ENCODE results near the gene KAZALD1. TPM values are rescaled to one million over a fixed set of nuclear protein-coding genes. Genes with fewer than 3 reads are reported as not detected.

KAZALD1 gene
- polyA plus RNA-seq, 2 of the 4 experiments (the other 2 are of a cell fraction), result 4.3 to 4.5 TPM

GRCh38 chr10:101042118-101042517, 19.7 kb upstream of the KAZALD1 start:
- TF ChIP-seq KDM5A (IDR thresholded peaks at IDR 0.05) (no peak), PBX3 (IDR thresholded peaks at IDR 0.05) (no peak), MYC (IDR thresholded peaks at IDR 0.05; ENCODE audit: borderline replicate concordance, low read length) (no peak), MAFK (IDR thresholded peaks at IDR 0.05; ENCODE audit: partially characterized antibody) (peak; percentile 43)
- TF ChIP-seq, protein P1, sequence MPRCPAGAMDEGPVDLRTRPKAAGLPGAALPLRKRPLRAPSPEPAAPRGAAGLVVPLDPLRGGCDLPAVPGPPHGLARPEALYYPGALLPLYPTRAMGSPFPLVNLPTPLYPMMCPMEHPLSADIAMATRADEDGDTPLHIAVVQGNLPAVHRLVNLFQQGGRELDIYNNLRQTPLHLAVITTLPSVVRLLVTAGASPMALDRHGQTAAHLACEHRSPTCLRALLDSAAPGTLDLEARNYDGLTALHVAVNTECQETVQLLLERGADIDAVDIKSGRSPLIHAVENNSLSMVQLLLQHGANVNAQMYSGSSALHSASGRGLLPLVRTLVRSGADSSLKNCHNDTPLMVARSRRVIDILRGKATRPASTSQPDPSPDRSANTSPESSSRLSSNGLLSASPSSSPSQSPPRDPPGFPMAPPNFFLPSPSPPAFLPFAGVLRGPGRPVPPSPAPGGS (IDR thresholded peaks at IDR 0.05), result no peak
- DNase-seq (ENCODE audit: low read depth in 1 of 2, low spot score in 1 of 2), result no peak
- ChIA-PET CTCF (interaction anchor here (0.7 to 59.3 kb wide), 15 partner anchors 9 to 172 kb away, joined by 3 to 2364 read pairs (median 6); partner anchors contain the start of genes KAZALD1, LZTS2, PDZD7 and SFXN3), POLR2A (interaction anchor here (0.7 to 3.4 kb wide), 9 partner anchors 10 to 171 kb away, joined by 3 to 39 read pairs (median 9); partner anchors contain the start of genes KAZALD1, PDZD7 and SFXN3)
- H3K4me1 ChIP-seq, result peaks cover 24% of the 10 kb centered on the region
- peak overlapping the region; percentile 83 to 93 for H3K27ac ChIP-seq
- FAIRE-seq, result no peak
- H3K9me3 ChIP-seq, result no peaks in the 10 kb centered on the region
- 86% methylated on average over 4 of the region's 4 CpGs for WGBS (ENCODE audit: missing lambda C conversion rate)
- H3K4me2 ChIP-seq, result peak overlapping the region; percentile 78
- peak overlapping the region; percentile 47 for H3K4me3 ChIP-seq
- ATAC-seq, result no peak

- FAIRE-seq, result peak; percentile 84
- H3K4me3 ChIP-seq, result peak overlapping the region; percentile 47
- 11% methylated on average over 33 of the region's 40 CpGs for WGBS (ENCODE audit: missing lambda C conversion rate)
- H3K4me1 ChIP-seq, result peaks cover 24% of the 10 kb centered on the region
- H3K27ac ChIP-seq, result peak overlapping the region; percentile 83 to 93
- no peaks in the 10 kb centered on the region for H3K9me3 ChIP-seq
- ChIA-PET POLR2A (interaction anchor here (0.5 to 3.4 kb wide), 13 partner anchors 8 to 170 kb away, joined by 3 to 39 read pairs (median 5); partner anchors contain the start of genes KAZALD1, PDZD7 and SFXN3), CTCF (interaction anchor here (0.6 to 59.3 kb wide), 13 partner anchors 10 to 503 kb away, joined by 3 to 2364 read pairs (median 6); partner anchors contain the start of genes KAZALD1, LZTS2, PDZD7 and SFXN3)
- H3K4me2 ChIP-seq, result peak overlapping the region; percentile 78
- DNase-seq (ENCODE audit: low read depth in 1 of 2, low spot score in 1 of 2), result peak; percentile 95 to 96
- peak; percentile 89 to 93 for ATAC-seq
- TF ChIP-seq HOXB5 (CRISPR knock-in tag; IDR thresholded peaks at IDR 0.05), result no peak
- TF ChIP-seq, protein P2, sequence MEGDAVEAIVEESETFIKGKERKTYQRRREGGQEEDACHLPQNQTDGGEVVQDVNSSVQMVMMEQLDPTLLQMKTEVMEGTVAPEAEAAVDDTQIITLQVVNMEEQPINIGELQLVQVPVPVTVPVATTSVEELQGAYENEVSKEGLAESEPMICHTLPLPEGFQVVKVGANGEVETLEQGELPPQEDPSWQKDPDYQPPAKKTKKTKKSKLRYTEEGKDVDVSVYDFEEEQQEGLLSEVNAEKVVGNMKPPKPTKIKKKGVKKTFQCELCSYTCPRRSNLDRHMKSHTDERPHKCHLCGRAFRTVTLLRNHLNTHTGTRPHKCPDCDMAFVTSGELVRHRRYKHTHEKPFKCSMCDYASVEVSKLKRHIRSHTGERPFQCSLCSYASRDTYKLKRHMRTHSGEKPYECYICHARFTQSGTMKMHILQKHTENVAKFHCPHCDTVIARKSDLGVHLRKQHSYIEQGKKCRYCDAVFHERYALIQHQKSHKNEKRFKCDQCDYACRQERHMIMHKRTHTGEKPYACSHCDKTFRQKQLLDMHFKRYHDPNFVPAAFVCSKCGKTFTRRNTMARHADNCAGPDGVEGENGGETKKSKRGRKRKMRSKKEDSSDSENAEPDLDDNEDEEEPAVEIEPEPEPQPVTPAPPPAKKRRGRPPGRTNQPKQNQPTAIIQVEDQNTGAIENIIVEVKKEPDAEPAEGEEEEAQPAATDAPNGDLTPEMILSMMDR (IDR thresholded peaks at IDR 0.05), result no peak
- peak; percentile 91 for TF ChIP-seq CHD2 (IDR thresholded peaks at IDR 0.05; ENCODE audit: low read length, partially characterized antibody)
- TF ChIP-seq RARB (CRISPR knock-in tag; IDR thresholded peaks at IDR 0.05), result no peak
- TF ChIP-seq CHD4 (IDR thresholded peaks at IDR 0.05; ENCODE audit: borderline replicate concordance), result no peak
- no peak for TF ChIP-seq NR3C1 (IDR thresholded peaks at IDR 0.05)
- TF ChIP-seq MAZ (IDR thresholded peaks at IDR 0.05; ENCODE audit: borderline replicate concordance, low read depth, low read length), result no peak
- no peak for TF ChIP-seq ZFP36 (IDR thresholded peaks at IDR 0.05; ENCODE audit: borderline replicate concordance, partially characterized antibody)
- TF ChIP-seq MYC (IDR thresholded peaks at IDR 0.05; ENCODE audit: borderline replicate concordance, low read length), result no peak
- no peak for TF ChIP-seq KDM5A (IDR thresholded peaks at IDR 0.05)
- no peak for TF ChIP-seq HOXB13 (CRISPR knock-in tag; IDR thresholded peaks at IDR 0.05; ENCODE audit: low read depth)
- peak; percentile 61; the same call in 1 of the 2 replicates for TF ChIP-seq MAX (IDR thresholded peaks at IDR 0.05)
- no peak for TF ChIP-seq CBX8 (IDR thresholded peaks at IDR 0.05)
- no peak for TF ChIP-seq GATA3 (IDR thresholded peaks at IDR 0.05; ENCODE audit: borderline replicate concordance)
- no peak for TF ChIP-seq HES2 (IDR thresholded peaks at IDR 0.05)
- TF ChIP-seq, protein P3, sequence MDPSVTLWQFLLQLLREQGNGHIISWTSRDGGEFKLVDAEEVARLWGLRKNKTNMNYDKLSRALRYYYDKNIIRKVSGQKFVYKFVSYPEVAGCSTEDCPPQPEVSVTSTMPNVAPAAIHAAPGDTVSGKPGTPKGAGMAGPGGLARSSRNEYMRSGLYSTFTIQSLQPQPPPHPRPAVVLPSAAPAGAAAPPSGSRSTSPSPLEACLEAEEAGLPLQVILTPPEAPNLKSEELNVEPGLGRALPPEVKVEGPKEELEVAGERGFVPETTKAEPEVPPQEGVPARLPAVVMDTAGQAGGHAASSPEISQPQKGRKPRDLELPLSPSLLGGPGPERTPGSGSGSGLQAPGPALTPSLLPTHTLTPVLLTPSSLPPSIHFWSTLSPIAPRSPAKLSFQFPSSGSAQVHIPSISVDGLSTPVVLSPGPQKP (IDR thresholded peaks at IDR 0.05; ENCODE audit: low read depth, low read length), result no peak
- no peak for TF ChIP-seq EP300 (IDR thresholded peaks at IDR 0.05)
- no peak for TF ChIP-seq HDAC2 (IDR thresholded peaks at IDR 0.05)
- TF ChIP-seq FOSB (CRISPR knock-in tag; IDR thresholded peaks at IDR 0.05), result no peak
- TF ChIP-seq NFE2L2 (conservative IDR thresholded peaks at IDR 0.05; ENCODE audit: low read length), result no peak
- TF ChIP-seq POLR2A (IDR thresholded peaks at IDR 0.05; ENCODE audit: low read length), result peak; percentile 55
- TF ChIP-seq PBX3 (IDR thresholded peaks at IDR 0.05), result peak; percentile 95
- TF ChIP-seq, protein P1 (IDR thresholded peaks at IDR 0.05), result peak; percentile 69; the same call in 2 of the 3 replicates
- peak; percentile 68; the same call in 1 of the 2 replicates for TF ChIP-seq E2F6 (IDR thresholded peaks at IDR 0.05; ENCODE audit: borderline replicate concordance, low read depth)
These were observed 19.0 kb upstream of the KAZALD1 start for GRCh38 chr10:101042667-101043362.
